22Rv1 (cell line): ENCODE data around the gene NTRK3.

Experiments
- CTCF ChIP-seq: fragments of 450-650 bp; IDR thresholded peaks from 2 replicates; pipeline ENCODE4 v1.5.1; 2017; ENCODE audit warnings: mild to moderate bottlenecking
- ZFX ChIP-seq: fragments of 450-650 bp; IDR thresholded peaks from 2 replicates; pipeline ENCODE4 v1.6.1; 2017; ENCODE audit warnings: antibody characterized with exemption, borderline replicate concordance

GRCh38 chr15:88204584-88204983 is 52.0 kb downstream of the NTRK3 start:
- TF ChIP-seq CTCF, result no peak
- no peak for TF ChIP-seq ZFX
